D721Med (cell line): ENCODE measurements around the gene PCSK9.

ENCODE experiments used
- DNase-seq: peaks from one replicate; pipeline ENCODE4 v3.0.0; 2011; ENCODE audit warnings: low spot score; ENCODE audit not compliant: insufficient read length
- FAIRE-seq: peaks from 2 replicates; lab custom pipeline; 2011; peaks lifted over from hg19 to GRCh38; lab: Jason Lieb, UNC
- TF ChIP-seq, protein P1 (sequence below): IDR thresholded peaks from 2 replicates; pipeline ENCODE4 v1.5.1; 2012; ENCODE audit warnings: mild to moderate bottlenecking, control low read depth; ENCODE audit not compliant: insufficient read depth; ENCODE audit errors: missing control alignments

PCSK9 gene

DNA sequence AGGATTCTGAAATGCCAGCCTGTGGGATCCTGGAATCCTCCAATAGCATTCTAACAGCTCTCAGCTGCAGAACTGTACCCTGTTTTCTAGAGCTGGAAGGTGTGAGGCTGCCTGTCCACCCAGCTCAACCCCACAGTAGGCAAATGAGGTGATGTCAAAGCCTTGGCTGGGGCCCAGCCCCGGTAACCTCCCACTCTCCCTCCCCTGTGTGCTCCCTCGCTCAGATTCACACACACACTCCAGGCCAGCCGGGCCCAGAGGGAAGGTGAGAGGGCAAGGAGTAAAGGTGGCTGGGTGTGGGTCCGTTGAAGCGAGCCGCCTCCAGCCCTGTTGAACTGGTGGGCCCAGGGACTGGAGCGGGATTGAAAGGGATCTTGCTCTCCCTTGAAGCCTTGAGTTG lies 40.7 kb upstream of the PCSK9 start, which contains the start of gene BSND:
Gene BSND (plus strand): TSS at position 257 of the 400 bp plus-strand sequence. CDS start 254 bp downstream, outside the sequence.
- no peak for DNase-seq
- no peak for FAIRE-seq
- TF ChIP-seq, protein P1, sequence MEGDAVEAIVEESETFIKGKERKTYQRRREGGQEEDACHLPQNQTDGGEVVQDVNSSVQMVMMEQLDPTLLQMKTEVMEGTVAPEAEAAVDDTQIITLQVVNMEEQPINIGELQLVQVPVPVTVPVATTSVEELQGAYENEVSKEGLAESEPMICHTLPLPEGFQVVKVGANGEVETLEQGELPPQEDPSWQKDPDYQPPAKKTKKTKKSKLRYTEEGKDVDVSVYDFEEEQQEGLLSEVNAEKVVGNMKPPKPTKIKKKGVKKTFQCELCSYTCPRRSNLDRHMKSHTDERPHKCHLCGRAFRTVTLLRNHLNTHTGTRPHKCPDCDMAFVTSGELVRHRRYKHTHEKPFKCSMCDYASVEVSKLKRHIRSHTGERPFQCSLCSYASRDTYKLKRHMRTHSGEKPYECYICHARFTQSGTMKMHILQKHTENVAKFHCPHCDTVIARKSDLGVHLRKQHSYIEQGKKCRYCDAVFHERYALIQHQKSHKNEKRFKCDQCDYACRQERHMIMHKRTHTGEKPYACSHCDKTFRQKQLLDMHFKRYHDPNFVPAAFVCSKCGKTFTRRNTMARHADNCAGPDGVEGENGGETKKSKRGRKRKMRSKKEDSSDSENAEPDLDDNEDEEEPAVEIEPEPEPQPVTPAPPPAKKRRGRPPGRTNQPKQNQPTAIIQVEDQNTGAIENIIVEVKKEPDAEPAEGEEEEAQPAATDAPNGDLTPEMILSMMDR, result no peak

DNA sequence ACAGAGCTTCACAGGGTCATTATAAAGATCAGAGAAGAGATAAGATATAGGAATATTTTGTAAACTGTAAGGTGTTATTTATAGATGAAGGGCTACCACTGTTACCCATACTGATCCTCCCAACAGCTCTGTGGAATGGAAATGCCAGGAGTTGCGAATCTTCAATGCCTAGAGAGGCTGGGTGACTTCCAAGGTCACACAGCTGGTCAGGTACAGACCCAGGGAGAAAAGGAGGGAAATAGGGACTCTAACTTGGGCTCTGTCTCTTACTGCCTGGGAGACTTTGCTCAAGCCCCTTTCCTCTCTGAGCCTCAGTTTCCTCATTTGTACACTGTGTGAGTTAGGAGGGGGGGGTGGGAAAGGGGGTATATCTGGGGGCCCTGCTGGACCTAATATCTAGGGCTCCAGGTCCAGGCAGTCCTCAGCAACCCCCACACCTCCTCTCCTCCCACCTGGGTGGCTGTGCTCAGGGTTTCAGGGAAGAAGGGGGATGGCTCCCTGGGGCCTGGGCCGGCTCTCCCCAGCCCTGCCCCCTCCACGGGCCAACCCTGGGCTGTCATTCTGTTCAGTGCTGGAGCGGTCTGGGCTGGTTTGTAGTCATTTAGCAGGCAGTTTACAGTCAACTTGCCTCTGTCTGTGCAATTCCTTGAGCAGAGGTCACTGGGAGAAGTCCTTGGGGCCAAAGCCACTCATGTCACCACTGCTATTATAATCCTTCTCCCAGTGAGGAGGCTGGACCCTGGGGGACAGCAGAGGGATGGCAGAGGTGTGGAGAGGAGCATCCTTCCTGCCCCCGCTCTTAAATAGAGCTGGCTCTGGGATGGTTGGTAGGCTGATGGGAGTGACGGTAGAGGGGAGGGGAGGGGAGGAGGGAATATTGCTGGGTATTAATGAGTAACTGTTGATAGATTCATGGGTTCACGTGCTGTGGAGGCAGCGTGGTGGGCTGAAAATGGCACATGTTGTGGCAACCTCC lies 39.0 kb upstream of the PCSK9 start:
- DNase-seq, result no peak
- TF ChIP-seq, protein P1, result no peak
- no peak for FAIRE-seq

DNA sequence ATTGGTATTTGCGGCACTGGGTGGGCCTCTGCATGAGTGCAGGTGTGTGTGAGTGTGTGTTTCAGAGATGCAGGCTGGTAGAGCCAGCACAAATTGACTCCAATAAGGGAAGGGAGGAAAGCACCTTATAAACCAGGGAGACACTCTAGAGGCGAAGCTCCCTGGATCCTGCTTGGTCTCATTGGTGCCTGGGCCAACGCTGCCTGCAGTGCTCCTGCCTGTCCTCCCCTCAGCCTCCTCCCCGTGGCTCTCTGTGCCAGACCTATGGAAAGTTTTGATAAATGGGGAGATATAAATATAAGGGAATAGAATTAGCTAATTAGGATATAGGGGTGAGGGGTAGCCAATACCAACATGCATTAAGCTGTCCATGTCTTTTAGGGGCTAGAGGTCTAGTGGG lies 38.0 kb upstream of the PCSK9 start:
- TF ChIP-seq, protein P1, result no peak
- DNase-seq, result no peak
- FAIRE-seq, result no peak

DNA sequence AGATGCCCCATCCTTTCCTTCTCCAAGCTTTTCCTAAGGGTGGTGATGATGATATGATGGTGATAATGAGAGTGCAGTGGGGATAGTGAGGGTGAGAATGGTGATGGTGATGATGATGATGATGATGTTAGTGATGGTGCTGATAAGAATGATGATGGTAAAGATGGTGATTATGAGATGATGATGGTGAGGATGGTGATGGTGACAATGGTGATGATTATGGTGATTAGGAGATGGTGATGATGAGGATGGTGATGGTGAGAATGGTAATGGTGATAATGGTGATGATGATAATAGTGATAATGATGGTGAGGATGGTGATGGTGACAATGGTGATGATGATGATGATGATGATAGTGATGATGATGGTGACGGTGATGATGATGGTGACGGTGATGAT lies 36.7 kb upstream of the PCSK9 start:
- no peak for DNase-seq
- FAIRE-seq, result peak; percentile 90
- TF ChIP-seq, protein P1, result no peak

DNA sequence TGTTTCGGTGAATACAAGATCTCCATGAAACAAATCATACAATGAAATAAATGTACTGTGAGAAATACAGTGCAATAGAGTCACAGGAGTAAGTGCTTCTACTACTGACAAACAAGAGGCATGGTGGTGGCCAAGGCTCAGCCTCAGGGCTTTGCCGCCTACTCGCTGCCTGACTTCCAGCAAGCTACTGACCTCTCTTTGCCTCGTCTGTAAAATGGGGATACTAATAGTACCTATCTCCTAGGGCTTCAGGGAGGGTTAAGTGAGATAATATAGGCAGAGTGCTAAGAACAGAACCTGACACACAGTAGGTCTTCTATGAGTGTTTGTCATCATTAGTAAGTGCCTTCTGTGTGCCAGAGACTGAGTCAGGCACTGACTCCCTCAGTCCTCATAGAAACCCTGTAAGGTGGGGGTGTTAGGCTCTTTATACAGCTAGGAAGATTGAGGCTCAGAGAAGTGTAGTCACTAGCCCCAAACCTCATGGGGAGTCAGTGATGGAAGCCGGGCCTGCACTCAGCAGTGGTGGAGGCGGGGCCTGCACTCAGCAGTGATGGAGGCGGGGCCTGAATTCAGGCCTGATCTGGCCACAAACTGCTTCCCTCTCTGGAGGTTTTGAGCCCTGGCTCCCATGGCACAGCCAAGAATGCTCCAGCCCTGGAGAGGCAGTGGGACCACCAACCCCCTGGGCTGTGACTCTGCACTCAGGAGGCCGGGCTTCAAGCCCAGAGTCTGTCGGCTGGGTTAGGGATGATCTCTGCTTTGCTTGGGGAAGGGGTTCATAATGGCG lies 33.8 kb upstream of the PCSK9 start:
- no peak for DNase-seq
- no peak for FAIRE-seq
- TF ChIP-seq, protein P1, result no peak

DNA sequence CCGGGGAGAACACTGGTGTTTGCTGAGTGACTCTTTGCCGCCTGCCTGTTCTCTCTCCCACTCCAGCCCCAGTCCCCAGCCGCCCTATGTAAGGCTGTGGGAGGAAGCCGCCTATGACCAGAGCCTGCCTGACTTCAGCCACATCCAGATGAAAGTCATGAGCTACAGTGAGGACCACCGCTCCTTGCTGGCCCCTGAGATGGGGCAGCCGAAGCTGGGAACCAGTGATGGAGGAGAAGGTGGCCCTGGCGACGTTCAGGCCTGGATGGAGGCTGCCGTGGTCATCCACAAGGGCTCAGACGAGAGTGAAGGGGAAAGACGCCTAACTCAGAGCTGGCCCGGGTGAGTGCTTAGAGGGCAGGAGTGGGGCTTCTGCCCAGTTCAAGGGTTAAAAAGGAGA lies 32.4 kb upstream of the PCSK9 start:
- DNase-seq, result no peak
- no peak for FAIRE-seq
- TF ChIP-seq, protein P1, result no peak
